Caco-2 (cell line): ENCODE data around the gene CSRP1. TPM values are rescaled to one million over a fixed set of nuclear protein-coding genes. Genes with fewer than 3 reads are reported as not detected.
A peak's percentile ranks its signal among the peaks of the same experiment; 100 is the strongest.

Source experiments
- BruUV-seq: library from RNA; stranded (reverse); fragments of 400-500 nt; replicated peaks from 2 replicates; lab custom pipeline; 2021; lab: Mats Ljungman, UMichigan
- CTCF ChIA-PET: fragments of 300-600 bp; sonication (Branson Sonifier 250); formaldehyde crosslinking; loops from one replicate; lab custom pipeline; 2022; ENCODE audit warnings: antibody characterized with exemption; lab: Charles Lee
- POLR2A ChIA-PET: fragments of 300-600 bp; sonication (Branson Sonifier 250); formaldehyde crosslinking; loops from one replicate; lab custom pipeline; 2022; ENCODE audit warnings: antibody characterized with exemption; lab: Charles Lee
- DNase-seq, 2 experiments: peaks; one replicate each; pipeline versions ENCODE4 v3.0.0 to v3.0.0-alpha.2; 2020 to 2022
- H3K27me3 ChIP-seq: replicated peaks from 2 replicates; pipeline ENCODE4 v1.6.0; 2011; ENCODE audit warnings: low read length; ENCODE audit not compliant: control insufficient read depth, insufficient read depth
- H3K36me3 ChIP-seq: 2 replicates; pipeline ENCODE4 v1.5.1; 2011; ENCODE audit warnings: low read length; ENCODE audit not compliant: control insufficient read depth, insufficient read depth
- H3K4me1 ChIP-seq: fragments of 250-450 bp; sonication (Bioruptor Pico); 2 replicates; pipeline ENCODE4 v1.5.1; 2020; ENCODE audit warnings: mild to moderate bottlenecking
- H3K4me3 ChIP-seq: 2 replicates; pipeline ENCODE4 v1.5.1; 2011; ENCODE audit warnings: low read depth, mild to moderate bottlenecking, control low read depth, low read length
- H3K9me3 ChIP-seq: fragments of 250-450 bp; sonication (Bioruptor Pico); 2 replicates; pipeline ENCODE4 v1.5.1; 2020; ENCODE audit warnings: mild to moderate bottlenecking, moderate library complexity
- H3K27ac Mint-ChIP-seq: one replicate; pipeline ENCODE4 v1.8.0; 2022; ENCODE audit warnings: mixed read lengths; ENCODE audit not compliant: unreplicated experiment
- H3K27me3 Mint-ChIP-seq: one replicate; pipeline ENCODE4 v1.8.0; 2022; ENCODE audit warnings: mixed read lengths; ENCODE audit not compliant: insufficient read depth, unreplicated experiment
- H3K36me3 Mint-ChIP-seq: one replicate; pipeline ENCODE4 v1.8.0; 2022; ENCODE audit warnings: mild to moderate bottlenecking, mixed read lengths; ENCODE audit not compliant: insufficient read depth, unreplicated experiment
- H3K4me1 Mint-ChIP-seq: one replicate; pipeline ENCODE4 v1.8.0; 2022; ENCODE audit warnings: low read depth, mixed read lengths; ENCODE audit not compliant: unreplicated experiment
- H3K4me3 Mint-ChIP-seq: one replicate; pipeline ENCODE4 v1.8.0; 2022; ENCODE audit warnings: mild to moderate bottlenecking, moderate library complexity, mixed read lengths; ENCODE audit not compliant: unreplicated experiment
- H3K9me3 Mint-ChIP-seq: one replicate; pipeline ENCODE4 v1.8.0; 2022; ENCODE audit warnings: mixed read lengths; ENCODE audit not compliant: unreplicated experiment
- CTCF ChIP-seq, 2 experiments: fragments of 200-600 bp in 1 of 2; IDR thresholded peaks; 1 replicate in 1 of 2; 2 replicates in 1 of 2; pipeline versions ENCODE4 v1.5.1 to v1.8.0; 2011 to 2022; ENCODE audit warnings: antibody characterized with exemption in 1 of 2, control low read depth in 1 of 2, inconsistent platforms in 1 of 2, low read depth in 1 of 2, low read length in 1 of 2, mild to moderate bottlenecking in 1 of 2, moderate library complexity in 1 of 2; ENCODE audit not compliant: insufficient read depth in 1 of 2, severe bottlenecking in 1 of 2, unreplicated experiment in 1 of 2
- intact Hi-C: fragments of 100-400 bp; cut with micrococcal nuclease; formaldehyde crosslinking; loops from one replicate; pipeline ENCODE4 v1.10.0; 2022; ENCODE audit not compliant: unreplicated experiment
- total RNA-seq: library from RNA; stranded (reverse); gene quantifications from 2 replicates; pipeline ENCODE4 v1.2.3, GENCODE V29; 2022

The CSRP1 gene
- total RNA-seq, 1 experiment from 2014 or later = 60.0 TPM

- Histone ChIP-seq H3K36me3 (no peaks in the 10 kb centered on the region), H3K4me3 (no peak overlapping the region), H3K9me3 (no peaks in the 10 kb centered on the region), H3K4me1 (peaks cover 28% of the 10 kb centered on the region), H3K27me3 (no peaks in the 10 kb centered on the region)
- Mint-ChIP-seq H3K27me3 (no peaks in the 10 kb centered on the region), H3K27ac (no peak overlapping the region), H3K9me3 (no peaks in the 10 kb centered on the region), H3K4me3 (no peak overlapping the region), H3K36me3 (peaks cover 17% of the 10 kb centered on the region), H3K4me1 (peaks cover 14% of the 10 kb centered on the region)
- CTCF ChIA-PET = no interaction called here
- BruUV-seq = no TSS peak
- intact Hi-C loops = no loop called here
- DNase-seq = no peak
- no peak for TF ChIP-seq CTCF (IDR thresholded peaks at IDR 0.05; ENCODE audit: insufficient read depth in 1 of 2, low read depth in 1 of 2, low read length in 1 of 2, severe bottlenecking in 1 of 2, unreplicated experiment in 1 of 2)
- POLR2A ChIA-PET = no interaction called here
Observed at GRCh38 chr1:201465698-201466290, 41.1 kb downstream of the CSRP1 start.

- Mint-ChIP-seq H3K4me1 (peaks cover 21% of the 10 kb centered on the region), H3K4me3 (no peak overlapping the region), H3K36me3 (peaks cover 17% of the 10 kb centered on the region), H3K27me3 (no peaks in the 10 kb centered on the region), H3K9me3 (no peaks in the 10 kb centered on the region), H3K27ac (no peak overlapping the region)
- Histone ChIP-seq H3K27me3 (no peaks in the 10 kb centered on the region), H3K36me3 (no peaks in the 10 kb centered on the region), H3K4me1 (peaks cover 30% of the 10 kb centered on the region), H3K4me3 (no peak overlapping the region), H3K9me3 (no peaks in the 10 kb centered on the region)
- no TSS peak for BruUV-seq
- POLR2A ChIA-PET = no interaction called here
- DNase-seq = peak in 1 of 2 experiments; percentile 8
- peak in 1 of 2 experiments; percentile 17 for TF ChIP-seq CTCF (IDR thresholded peaks at IDR 0.05; ENCODE audit: insufficient read depth in 1 of 2, low read depth in 1 of 2, low read length in 1 of 2, severe bottlenecking in 1 of 2, unreplicated experiment in 1 of 2)
- intact Hi-C loops = no loop called here
- CTCF ChIA-PET = interaction anchor here (1.3 kb wide), 1 partner anchor 15 kb away, joined by 5 read pairs; no protein-coding TSS in a partner anchor
Observed at GRCh38 chr1:201463071-201463552, 43.8 kb downstream of the CSRP1 start.

- peaks cover 24% of the 10 kb centered on the region for H3K4me1 Mint-ChIP-seq
- Histone ChIP-seq H3K4me1 (peaks cover 26% of the 10 kb centered on the region), H3K36me3 (no peaks in the 10 kb centered on the region), H3K9me3 (no peaks in the 10 kb centered on the region), H3K27me3 (no peaks in the 10 kb centered on the region), H3K4me3 (no peak overlapping the region)
- DNase-seq = peak; percentile 12 to 54
- ChIA-PET POLR2A (no interaction called here), CTCF (interaction anchor here (1.0 to 1.9 kb wide), 8 partner anchors 14 to 76 kb away, joined by 3 to 17 read pairs (median 6); no protein-coding TSS in a partner anchor)
- intact Hi-C loops = no loop called here
- TSS peak; percentile 35 for BruUV-seq
- H3K27me3 Mint-ChIP-seq = no peaks in the 10 kb centered on the region
- no peaks in the 10 kb centered on the region for H3K9me3 Mint-ChIP-seq
- H3K27ac Mint-ChIP-seq = peak overlapping the region; percentile 87
- peaks cover 17% of the 10 kb centered on the region for H3K36me3 Mint-ChIP-seq
- peak overlapping the region; percentile 53 for H3K4me3 Mint-ChIP-seq
- TF ChIP-seq CTCF (IDR thresholded peaks at IDR 0.05; ENCODE audit: insufficient read depth in 1 of 2, low read depth in 1 of 2, low read length in 1 of 2, severe bottlenecking in 1 of 2, unreplicated experiment in 1 of 2) = no peak
Observed at GRCh38 chr1:201461645-201462441, 45.1 kb downstream of the CSRP1 start.
